Neuronal stem cell (in vitro differentiated cells): ENCODE data around the gene GAB1.

ENCODE experiments used
- DNase-seq: peaks from one replicate; pipeline ENCODE4 v3.0.0-alpha.2; 2013; ENCODE audit warnings: low spot score
- H2AFZ ChIP-seq: one replicate; pipeline ENCODE4 v1.6.1; 2013; ENCODE audit warnings: mild to moderate bottlenecking, low read length, inconsistent platforms
- H2AK5ac ChIP-seq: 2 replicates; pipeline ENCODE4 v1.6.1; 2013; ENCODE audit warnings: low read depth, mild to moderate bottlenecking, inconsistent platforms, low read length, moderate library complexity, mixed read lengths
- H2BK120ac ChIP-seq: 2 replicates; pipeline ENCODE4 v1.6.1; 2013; ENCODE audit warnings: low read depth, mild to moderate bottlenecking, inconsistent platforms, low read length, moderate library complexity, mixed read lengths
- H2BK12ac ChIP-seq: one replicate; pipeline ENCODE4 v1.6.1; 2013; ENCODE audit warnings: low read length, inconsistent platforms
- H2BK15ac ChIP-seq: 2 replicates; pipeline ENCODE4 v1.6.1; 2013; ENCODE audit warnings: mild to moderate bottlenecking, low read length, inconsistent platforms, mixed read lengths
- H2BK5ac ChIP-seq: one replicate; pipeline ENCODE4 v1.6.1; 2013; ENCODE audit warnings: inconsistent platforms, mild to moderate bottlenecking, low read length, moderate library complexity
- H3K14ac ChIP-seq: one replicate; pipeline ENCODE4 v1.6.1; 2013; ENCODE audit warnings: low read length, inconsistent platforms
- H3K18ac ChIP-seq: 2 replicates; pipeline ENCODE4 v1.6.1; 2013; ENCODE audit warnings: low read length, inconsistent platforms
- H3K23ac ChIP-seq: 2 replicates; pipeline ENCODE4 v1.6.1; 2013; ENCODE audit warnings: low read depth, mild to moderate bottlenecking, mixed read lengths, low read length, inconsistent platforms; ENCODE audit not compliant: poor library complexity
- H3K27ac ChIP-seq: replicated peaks from 3 replicates; pipeline ENCODE4 v1.5.1; 2013; ENCODE audit warnings: low read length, inconsistent platforms
- H3K27me3 ChIP-seq, 3 experiments: 2 replicates each; pipeline ENCODE4 v1.6.1; 2013; ENCODE audit warnings: low read length in 3 of 3, mild to moderate bottlenecking in 2 of 3, inconsistent platforms in 1 of 3, low read depth in 1 of 3, mixed read lengths in 1 of 3, moderate library complexity in 1 of 3; ENCODE audit not compliant: control insufficient read depth in 3 of 3, insufficient read depth in 3 of 3
- H3K36me3 ChIP-seq, 2 donors: replicated peaks in 1 of 2; 2 replicates each; pipeline ENCODE4 v1.6.1; 2013; ENCODE audit warnings: low read length in 2 of 2; ENCODE audit not compliant: control insufficient read depth in 2 of 2, insufficient read depth in 2 of 2
- H3K4ac ChIP-seq: 2 replicates; pipeline ENCODE4 v1.6.1; 2013; ENCODE audit warnings: inconsistent platforms, mild to moderate bottlenecking, low read length, moderate library complexity
- H3K4me1 ChIP-seq, 2 donors: 1 replicate in 1 of 2; 2 replicates in 1 of 2; pipeline ENCODE4 v1.6.1; 2013; ENCODE audit warnings: low read length in 2 of 2, low read depth in 1 of 2; ENCODE audit not compliant: control insufficient read depth in 2 of 2, insufficient read depth in 1 of 2
- H3K4me2 ChIP-seq: one replicate; pipeline ENCODE4 v1.6.1; 2013; ENCODE audit warnings: mild to moderate bottlenecking, low read length, inconsistent platforms; ENCODE audit not compliant: insufficient read depth, poor library complexity, severe bottlenecking
- H3K4me3 ChIP-seq, 2 donors: 2 replicates each; pipeline ENCODE4 v1.5.1; 2013; ENCODE audit warnings: low read length in 2 of 2, mild to moderate bottlenecking in 2 of 2, inconsistent platforms in 1 of 2, moderate library complexity in 1 of 2
- H3K79me1 ChIP-seq: one replicate; pipeline ENCODE4 v1.6.1; 2013; ENCODE audit warnings: low read depth, mild to moderate bottlenecking, inconsistent platforms, low read length, moderate library complexity
- H3K9ac ChIP-seq: one replicate; pipeline ENCODE4 v1.6.1; 2013; ENCODE audit warnings: mild to moderate bottlenecking, low read depth, low read length, inconsistent platforms; ENCODE audit not compliant: poor library complexity
- H3K9me3 ChIP-seq, 2 donors: replicated peaks in 1 of 2; 2 replicates each; pipeline versions ENCODE3 to v1.6.1; 2013; ENCODE audit warnings: low read length in 2 of 2, mild to moderate bottlenecking in 2 of 2, inconsistent platforms in 1 of 2, low read depth in 1 of 2, mixed read lengths in 1 of 2, moderate library complexity in 1 of 2; ENCODE audit not compliant: control insufficient read depth in 2 of 2, insufficient read depth in 1 of 2
- H4K8ac ChIP-seq: one replicate; pipeline ENCODE4 v1.6.1; 2013; ENCODE audit warnings: low read depth, mild to moderate bottlenecking, inconsistent platforms, low read length, moderate library complexity
- H4K91ac ChIP-seq: one replicate; pipeline ENCODE4 v1.6.1; 2013; ENCODE audit warnings: low read length, low read depth, mild to moderate bottlenecking, inconsistent platforms; ENCODE audit not compliant: poor library complexity
- WGBS, 2 donors: extraction: QIAGEN DNeasy Blood & Tissue Kit; methylation state at CpG; one replicate each; pipeline ENCODE4 v1.1.7; 2013; ENCODE audit warnings: missing lambda C conversion rate in 2 of 2, mixed read lengths in 1 of 2; ENCODE audit not compliant: insufficient read length in 2 of 2, insufficient replicate concordance in 1 of 2; ENCODE audit errors: extremely low coverage in 2 of 2; 5-methylcytosine and 5-hydroxymethylcytosine counted together

The GAB1 gene

DNA sequence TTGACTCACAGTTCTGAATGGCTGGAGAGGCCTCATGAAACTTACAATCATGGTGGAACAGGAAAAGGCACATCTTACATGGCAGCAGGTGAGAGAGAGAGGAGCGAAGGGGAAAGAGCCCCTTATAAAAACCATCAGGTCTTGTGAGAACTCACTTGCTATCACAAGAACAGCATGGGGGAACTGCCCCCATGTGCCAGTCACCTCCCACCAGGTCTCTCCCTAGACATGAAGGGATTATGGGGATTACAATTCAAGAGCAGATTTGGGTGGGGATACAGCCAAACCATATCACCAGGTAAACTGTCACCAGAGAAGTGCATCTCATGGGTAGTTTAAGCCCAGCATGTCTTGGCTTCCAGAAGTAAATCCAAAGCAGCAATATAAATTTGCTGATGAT, 169.4 kb downstream of the GAB1 start:
- Histone ChIP-seq H3K18ac (no peak overlapping the region), H3K4me1 (no peaks in the 10 kb centered on the region), H2BK120ac (no peak overlapping the region), H3K4ac (no peak overlapping the region), H2BK12ac (peak overlapping the region; percentile 41), H3K14ac (no peak overlapping the region), H3K4me2 (no peak overlapping the region), H3K27ac (no peak overlapping the region), H3K9ac (no peak overlapping the region), H3K4me3 (no peak overlapping the region), H3K36me3 (no peaks in the 10 kb centered on the region), H3K23ac (no peak overlapping the region), H4K8ac (no peak overlapping the region), H3K27me3 (no peaks in the 10 kb centered on the region), H2AK5ac (no peak overlapping the region), H2AFZ (no peak overlapping the region), H3K79me1 (no peaks in the 10 kb centered on the region), H2BK5ac (no peak overlapping the region), H2BK15ac (no peak overlapping the region), H4K91ac (no peak overlapping the region), H3K9me3 (no peaks in the 10 kb centered on the region)
- DNase-seq, result no peak
- no CpG with 5 or more reads among the region's 1 CpG for WGBS, 2 donors

DNA sequence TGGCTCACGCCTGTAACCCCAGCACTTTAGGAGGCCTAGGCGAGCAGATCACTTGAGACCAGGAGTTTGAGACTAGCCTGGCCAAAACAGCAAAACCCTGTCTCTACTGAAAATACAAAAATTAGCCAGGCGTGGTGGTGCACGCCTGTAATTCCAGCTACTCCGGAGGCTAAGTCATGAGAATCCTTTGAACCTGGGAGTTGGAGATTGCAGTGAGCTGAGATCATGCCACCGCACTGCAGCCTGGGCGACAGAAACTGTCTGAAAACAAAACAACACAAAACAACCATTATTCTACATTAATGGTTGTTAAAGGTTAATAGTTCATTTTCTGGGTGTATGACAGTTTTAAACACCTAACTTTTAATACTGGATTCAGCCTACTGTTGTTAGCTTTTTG, 175.2 kb downstream of the GAB1 start:
- Histone ChIP-seq H3K23ac (no peak overlapping the region), H2BK120ac (no peak overlapping the region), H2AK5ac (no peak overlapping the region), H3K79me1 (no peaks in the 10 kb centered on the region), H2AFZ (peak overlapping the region; percentile 88), H4K91ac (no peak overlapping the region), H3K27ac (no peak overlapping the region), H3K9me3 (peaks cover 0 to under 1% of the 10 kb centered on the region in 2 donors), H3K14ac (no peak overlapping the region), H2BK5ac (no peak overlapping the region), H3K27me3 (no peaks in the 10 kb centered on the region), H3K36me3 (peaks cover 0 to 17% of the 10 kb centered on the region in 2 donors), H2BK12ac (no peak overlapping the region), H3K4ac (no peak overlapping the region), H3K18ac (no peak overlapping the region), H3K4me1 (peaks cover 2 to 4% of the 10 kb centered on the region in 2 donors), H3K4me3 (no peak overlapping the region), H4K8ac (no peak overlapping the region), H3K4me2 (no peak overlapping the region), H3K9ac (no peak overlapping the region), H2BK15ac (no peak overlapping the region)
- DNase-seq, result no peak
- no CpG with 5 or more reads among the region's 7 CpGs for WGBS, 2 donors

DNA sequence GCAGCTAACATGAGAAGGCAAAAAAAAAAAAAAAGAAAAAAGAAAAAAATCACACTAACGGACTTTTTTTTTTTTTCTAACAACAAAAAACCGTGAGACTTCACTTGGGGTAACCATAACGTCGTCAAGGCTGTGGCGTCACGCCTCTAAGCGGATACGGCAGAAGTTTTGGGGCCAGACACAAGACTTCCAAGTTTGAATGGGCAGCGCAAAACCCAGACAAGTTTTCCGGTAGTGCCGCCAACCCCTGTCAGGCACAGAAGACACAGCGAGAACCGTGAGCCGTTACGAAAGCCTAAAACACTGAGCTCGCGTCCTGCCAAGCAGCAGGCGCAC, 176.3 kb downstream of the GAB1 start:
- H3K14ac ChIP-seq, result no peak overlapping the region
- no peak overlapping the region for H2BK120ac ChIP-seq
- H3K18ac ChIP-seq, result peak overlapping the region; percentile 84
- H2AFZ ChIP-seq, result peak overlapping the region; percentile 88
- H3K4me3 ChIP-seq, result peak overlapping the region; percentile 95 to 99
- H4K91ac ChIP-seq, result no peak overlapping the region
- H3K36me3 ChIP-seq, result peaks cover 0 to 27% of the 10 kb centered on the region in 2 donors
- peak overlapping the region; percentile 54 for H3K4me2 ChIP-seq
- no peak overlapping the region for H4K8ac ChIP-seq
- H2BK5ac ChIP-seq, result no peak overlapping the region
- H3K4ac ChIP-seq, result no peak overlapping the region
- H3K23ac ChIP-seq, result peak overlapping the region; percentile 99
- peaks cover 0 to 4% of the 10 kb centered on the region in 2 donors for H3K9me3 ChIP-seq
- H3K79me1 ChIP-seq, result no peaks in the 10 kb centered on the region
- no CpG with 5 or more reads among the region's 18 CpGs for WGBS, 2 donors
- H2AK5ac ChIP-seq, result no peak overlapping the region
- H3K27ac ChIP-seq, result peak overlapping the region; percentile 84
- DNase-seq, result no peak
- H3K27me3 ChIP-seq, result no peaks in the 10 kb centered on the region
- no peak overlapping the region for H2BK15ac ChIP-seq
- H3K4me1 ChIP-seq, result peaks cover 2 to 4% of the 10 kb centered on the region in 2 donors
- no peak overlapping the region for H2BK12ac ChIP-seq
- H3K9ac ChIP-seq, result peak overlapping the region; percentile 100

DNA sequence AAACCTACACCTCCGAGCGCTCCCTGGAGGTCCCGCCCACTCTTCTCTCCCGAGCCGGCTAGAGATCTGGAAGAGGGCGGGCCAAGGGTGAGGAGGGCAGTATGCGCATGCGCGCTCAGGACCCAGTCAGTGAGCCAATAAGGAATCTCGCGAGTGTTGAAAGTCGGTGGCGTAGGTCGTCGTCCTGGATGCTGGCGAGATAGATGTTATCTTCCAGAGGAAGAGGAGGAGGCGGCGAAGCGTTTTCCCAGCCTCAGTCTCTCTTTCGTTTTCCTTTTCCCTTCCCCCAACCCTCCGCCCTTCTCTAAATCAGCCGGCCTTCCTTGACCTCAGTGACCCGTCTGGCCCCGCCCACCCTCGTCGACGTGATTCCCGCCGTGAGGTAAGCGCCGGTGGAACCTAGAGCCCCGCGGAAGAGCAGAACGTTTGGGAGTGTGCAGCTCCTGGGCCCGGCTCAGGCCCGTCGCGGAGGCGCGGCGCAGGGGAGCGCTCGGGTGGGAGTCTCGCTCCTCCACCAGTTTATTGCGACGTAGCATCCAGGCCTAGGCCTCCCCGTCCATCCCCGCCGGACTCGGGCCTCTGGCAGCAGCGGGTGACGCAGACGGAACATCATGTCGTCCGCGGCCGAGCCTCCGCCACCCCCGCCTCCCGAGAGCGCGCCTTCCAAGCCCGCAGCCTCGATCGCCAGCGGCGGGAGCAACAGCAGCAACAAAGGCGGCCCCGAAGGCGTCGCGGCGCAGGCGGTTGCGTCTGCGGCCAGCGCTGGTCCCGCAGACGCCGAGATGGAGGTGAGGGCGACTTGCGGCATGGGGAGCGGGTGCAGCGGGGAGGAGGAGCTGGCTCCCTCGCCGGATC, 176.9 kb downstream of the GAB1 start, which contains the start of gene SMARCA5:
TSS of gene SMARCA5 (plus strand) at position 389 of the 855 bp plus-strand sequence. CDS start at position 612, 223 bp downstream.
- Histone ChIP-seq H4K8ac (no peak within 1 kb of the TSS), H3K27ac (peak within 1 kb of the TSS; percentile 99), H3K36me3 (peaks cover 0 to 33% of the 10 kb centered on the region in 2 donors), H3K79me1 (no peaks in the 10 kb centered on the region), H3K4me1 (peaks cover 2 to 4% of the 10 kb centered on the region in 2 donors), H3K9ac (peak within 1 kb of the TSS; percentile 100), H3K23ac (peak within 1 kb of the TSS; percentile 99), H3K4me2 (peak within 1 kb of the TSS; percentile 80), H2AK5ac (peak within 1 kb of the TSS; percentile 96), H3K9me3 (peaks cover 0 to 4% of the 10 kb centered on the region in 2 donors), H3K27me3 (no peaks in the 10 kb centered on the region), H2BK5ac (peak within 1 kb of the TSS; percentile 95), H3K4me3 (peak within 1 kb of the TSS; percentile 95 to 99), H3K18ac (peak within 1 kb of the TSS; percentile 99), H2BK120ac (peak within 1 kb of the TSS; percentile 87), H3K4ac (peak within 1 kb of the TSS; percentile 98), H2AFZ (peak within 1 kb of the TSS; percentile 88), H4K91ac (peak within 1 kb of the TSS; percentile 95), H2BK12ac (peak within 1 kb of the TSS; percentile 1), H3K14ac (peak within 1 kb of the TSS; percentile 97), H2BK15ac (peak within 1 kb of the TSS; percentile 58)
- DNase-seq, result peak; percentile 97
- no CpG with 5 or more reads among the region's 86 CpGs for WGBS, 2 donors
